PC-3 (cell line): ENCODE measurements around the gene COX6A2. TPM values are rescaled to one million over a fixed set of nuclear protein-coding genes. Genes with fewer than 3 reads are reported as not detected.

Experiments used
- ATAC-seq: fragments of 200-7000 bp; cut with Tn5 transposase; 2 replicates; pipeline ENCODE4 v1.9.1; 2020; ENCODE audit warnings: mild to moderate bottlenecking, moderate library complexity
- BruUV-seq: library from RNA; stranded (reverse); fragments of 400-500 nt; replicated peaks from 2 replicates; lab custom pipeline; 2021; lab: Mats Ljungman, UMichigan
- CTCF ChIA-PET: fragments of 300-600 bp; sonication (Branson Sonifier 250); formaldehyde crosslinking; loops from one replicate; lab custom pipeline; 2022; ENCODE audit warnings: antibody characterized with exemption; lab: Charles Lee
- POLR2A ChIA-PET: fragments of 300-600 bp; sonication (Branson Sonifier 250); formaldehyde crosslinking; loops from one replicate; lab custom pipeline; 2022; ENCODE audit warnings: antibody characterized with exemption; ENCODE audit not compliant: unreplicated experiment; lab: Charles Lee
- DNase-seq: peaks from one replicate; pipeline ENCODE4 v3.0.0-alpha.2; 2015
- H2AFZ ChIP-seq: fragments of 300-600 bp; sonication (generic); 2 replicates; pipeline ENCODE4 v1.6.0; 2016; ENCODE audit warnings: antibody characterized with exemption, low read length
- H3F3A ChIP-seq: fragments of 300-600 bp; sonication (generic); one replicate; pipeline ENCODE4 v1.6.0; 2017; ENCODE audit warnings: antibody characterized with exemption, low read length, control low read depth, mild to moderate bottlenecking; ENCODE audit not compliant: unreplicated experiment
- H3K27ac ChIP-seq: fragments of 300-600 bp; sonication (generic); 2 replicates; pipeline ENCODE4 v1.5.1; 2016; ENCODE audit warnings: mild to moderate bottlenecking, low read length
- H3K27me3 ChIP-seq: fragments of 300-600 bp; sonication (generic); 2 replicates; pipeline ENCODE4 v1.6.1; 2016; ENCODE audit warnings: low read length, mixed read lengths
- H3K36me3 ChIP-seq: fragments of 300-600 bp; sonication (generic); 2 replicates; pipeline ENCODE4 v1.6.1; 2016; ENCODE audit warnings: low read depth, mixed run types, low read length, mixed read lengths
- H3K4me1 ChIP-seq: fragments of 300-600 bp; sonication (generic); 2 replicates; pipeline ENCODE4 v1.5.1; 2016; ENCODE audit warnings: low read length; ENCODE audit not compliant: insufficient read depth
- H3K4me2 ChIP-seq: fragments of 300-600 bp; sonication (generic); 2 replicates; pipeline ENCODE4 v1.6.0; 2016; ENCODE audit warnings: low read length
- H3K4me3 ChIP-seq: fragments of 300-600 bp; sonication (generic); 2 replicates; pipeline ENCODE4 v1.5.1; 2016; ENCODE audit warnings: mild to moderate bottlenecking, low read length, mixed read lengths
- H3K79me2 ChIP-seq: fragments of 300-600 bp; sonication (generic); 2 replicates; pipeline ENCODE4 v1.6.1; 2017; ENCODE audit warnings: low read length, mixed read lengths
- H3K9ac ChIP-seq: fragments of 300-600 bp; sonication (generic); 2 replicates; pipeline ENCODE4 v1.6.0; 2016; ENCODE audit warnings: mild to moderate bottlenecking, low read length
- H3K9me2 ChIP-seq: fragments of 300-600 bp; sonication (generic); replicated peaks from 2 replicates; pipeline ENCODE4 v1.6.1; 2016; ENCODE audit warnings: mixed run types, low read length, mixed read lengths
- H3K9me3 ChIP-seq: fragments of 300-600 bp; sonication (generic); 2 replicates; pipeline ENCODE4 v1.6.1; 2016; ENCODE audit warnings: low read length, mixed read lengths
- H4K20me1 ChIP-seq: fragments of 300-600 bp; sonication (generic); 2 replicates; pipeline ENCODE4 v1.6.1; 2016; ENCODE audit warnings: low read length, mixed read lengths
- CTCF ChIP-seq: fragments of 300-600 bp; sonication (generic); conservative IDR thresholded peaks from 2 replicates; pipeline ENCODE4 v1.5.1; 2017; ENCODE audit warnings: antibody characterized with exemption, low read depth, mild to moderate bottlenecking, low read length
- EZH2 ChIP-seq: fragments of 300-600 bp; sonication (generic); IDR thresholded peaks from one replicate; pipeline ENCODE4 v1.6.1; 2017; ENCODE audit warnings: antibody characterized with exemption, mild to moderate bottlenecking, low read length; ENCODE audit not compliant: unreplicated experiment
- EZH2phosphoT487 ChIP-seq: fragments of 300-600 bp; sonication (generic); IDR thresholded peaks from 2 replicates; pipeline ENCODE4 v1.6.1; 2018; ENCODE audit warnings: mild to moderate bottlenecking, antibody characterized with exemption, low read length, borderline replicate concordance
- intact Hi-C: fragments of 100-400 bp; cut with micrococcal nuclease; formaldehyde crosslinking; loops from 2 replicates; pipeline ENCODE4 v1.9.0; 2023
- total RNA-seq: library from RNA; depleted of rRNA; stranded (reverse); fragments of >200 nt; gene quantifications from 2 replicates; pipeline ENCODE4 v1.2.3, GENCODE V29; 2014

The COX6A2 gene
- total RNA-seq, 1 experiment from 2014 or later: not detected

GRCh38 chr16:31429796-31430195, 1.6 kb upstream of the COX6A2 start:
- ChIA-PET CTCF (no interaction called here), POLR2A (no interaction called here)
- no peak overlapping the region for H3K4me2 ChIP-seq
- no peaks in the 10 kb centered on the region for H3F3A ChIP-seq
- H4K20me1 ChIP-seq: no peaks in the 10 kb centered on the region
- ATAC-seq: no peak
- no peaks in the 10 kb centered on the region for H3K79me2 ChIP-seq
- H3K9me3 ChIP-seq: no peaks in the 10 kb centered on the region
- H3K9ac ChIP-seq: no peak overlapping the region
- no peak for DNase-seq
- H3K9me2 ChIP-seq: no peaks in the 10 kb centered on the region
- H2AFZ ChIP-seq: no peak overlapping the region
- intact Hi-C loops: no loop called here
- no TSS peak for BruUV-seq
- no peaks in the 10 kb centered on the region for H3K27me3 ChIP-seq
- TF ChIP-seq EZH2phosphoT487 (no peak), CTCF (no peak), EZH2 (no peak)
- no peak overlapping the region for H3K27ac ChIP-seq
- H3K36me3 ChIP-seq: no peaks in the 10 kb centered on the region
- no peak overlapping the region for H3K4me3 ChIP-seq
- H3K4me1 ChIP-seq: no peaks in the 10 kb centered on the region

DNA sequence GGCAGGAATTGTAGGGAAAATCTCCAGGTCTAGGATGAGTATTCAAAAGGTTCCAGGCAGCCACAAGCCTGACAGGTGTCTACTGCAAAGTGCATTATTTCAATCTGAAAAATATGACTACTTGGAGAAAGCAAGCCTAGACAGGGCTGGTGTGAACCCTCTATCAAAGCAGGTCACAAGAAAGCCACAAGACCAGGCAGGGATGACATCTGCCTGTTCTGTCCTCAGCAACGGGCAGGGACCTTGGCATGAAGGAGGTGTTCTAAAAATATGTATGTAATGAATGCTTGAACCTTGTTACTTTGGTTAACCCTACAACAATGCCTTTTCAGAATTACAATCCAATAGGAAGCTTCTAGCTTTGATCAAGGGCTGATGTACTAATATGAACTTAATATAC, 1.2 kb upstream of the COX6A2 start:
- intact Hi-C loops: no loop called here
- no peak overlapping the region for H2AFZ ChIP-seq
- no peaks in the 10 kb centered on the region for H3K27me3 ChIP-seq
- CTCF ChIA-PET: no interaction called here
- no peaks in the 10 kb centered on the region for H3K9me2 ChIP-seq
- POLR2A ChIA-PET: no interaction called here
- no peak overlapping the region for H3K4me3 ChIP-seq
- no peak overlapping the region for H3K4me2 ChIP-seq
- no peaks in the 10 kb centered on the region for H3K4me1 ChIP-seq
- H3K27ac ChIP-seq: no peak overlapping the region
- H3K79me2 ChIP-seq: no peaks in the 10 kb centered on the region
- no peak for DNase-seq
- no peak for TF ChIP-seq EZH2
- TF ChIP-seq CTCF: no peak
- no peak overlapping the region for H3K9ac ChIP-seq
- no peaks in the 10 kb centered on the region for H4K20me1 ChIP-seq
- ATAC-seq: no peak
- BruUV-seq: no TSS peak
- no peaks in the 10 kb centered on the region for H3K36me3 ChIP-seq
- no peaks in the 10 kb centered on the region for H3F3A ChIP-seq
- no peaks in the 10 kb centered on the region for H3K9me3 ChIP-seq

DNA sequence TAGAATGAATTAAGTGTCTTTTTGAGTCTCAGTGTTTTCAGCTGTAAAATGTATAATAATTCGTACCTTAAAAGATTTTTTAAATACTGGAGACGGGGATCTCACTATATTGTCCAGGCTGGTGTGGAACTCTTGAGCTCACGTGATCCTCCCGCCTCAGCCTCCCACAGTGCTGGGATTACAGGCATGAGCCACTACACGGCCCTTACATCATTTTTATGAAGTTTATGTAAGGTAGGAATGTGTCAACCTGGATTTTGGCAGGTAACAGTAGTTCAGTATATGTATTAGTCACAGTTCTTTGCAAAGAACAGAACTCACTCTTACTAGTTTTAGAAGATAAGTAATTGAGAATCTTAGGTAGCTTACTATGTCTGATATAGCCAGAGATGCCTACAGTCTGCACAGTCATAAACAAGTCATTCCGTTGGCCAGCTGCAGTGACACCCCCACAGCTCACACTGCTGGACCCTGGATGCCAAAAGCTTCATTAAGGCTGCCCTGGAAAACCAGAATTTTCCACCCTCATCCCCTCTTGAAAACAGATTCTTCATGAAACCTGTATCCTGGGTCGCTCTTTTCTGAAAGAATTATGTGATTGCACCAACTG, 583 bp upstream of the COX6A2 start:
- Histone ChIP-seq H3K9me2 (no peaks in the 10 kb centered on the region), H2AFZ (no peak overlapping the region), H3K4me1 (no peaks in the 10 kb centered on the region), H3K4me2 (no peak overlapping the region), H3K9ac (no peak overlapping the region), H3K4me3 (no peak overlapping the region), H3F3A (no peaks in the 10 kb centered on the region), H3K79me2 (no peaks in the 10 kb centered on the region), H3K9me3 (no peaks in the 10 kb centered on the region), H4K20me1 (no peaks in the 10 kb centered on the region), H3K27ac (no peak overlapping the region), H3K27me3 (no peaks in the 10 kb centered on the region), H3K36me3 (no peaks in the 10 kb centered on the region)
- BruUV-seq: no TSS peak
- DNase-seq (peak; percentile 11), ATAC-seq (no peak)
- POLR2A ChIA-PET: no interaction called here
- intact Hi-C loops: no loop called here
- CTCF ChIA-PET: no interaction called here
- TF ChIP-seq CTCF (no peak), EZH2phosphoT487 (no peak), EZH2 (no peak)
